Measurements from ENCODE around the gene MAN2A2. TPM values are rescaled to one million over a fixed set of nuclear protein-coding genes. Genes with fewer than 3 reads are reported as not detected.

MAN2A2 gene
- total and polyA plus RNA-seq, 2 donors (not counting 3 experiments of a cell fraction or from before 2014, with no cell fraction given) = 60.9 to 77.7 TPM

GRCh38 chr15:90956274-90957030 lies 53.4 kb downstream of the MAN2A2 start:
- no peaks in the 10 kb centered on the region for H3K9me1 ChIP-seq (replicated peaks; ENCODE audit: control insufficient read depth, extremely low read depth, insufficient read depth, low read length)
- H3K4me2 ChIP-seq (ENCODE audit: insufficient read depth, low read length) = peak overlapping the region; percentile 82
- TF ChIP-seq MYC (IDR thresholded peaks at IDR 0.05; ENCODE audit: low read depth, low read length) (no peak), GATA2 (IDR thresholded peaks at IDR 0.05; ENCODE audit: insufficient read depth, insufficient read length, low read depth, low read length) (no peak), FOS (IDR thresholded peaks at IDR 0.05; ENCODE audit: borderline replicate concordance, insufficient read depth, low read length) (no peak), EZH2 (IDR thresholded peaks at IDR 0.05; ENCODE audit: borderline replicate concordance, low read depth, low read length, severe bottlenecking) (no peak), POLR2A (IDR thresholded peaks at IDR 0.05; ENCODE audit: low read depth, low read length) (peak; percentile 13), POLR2AphosphoS5 (IDR thresholded peaks at IDR 0.05; ENCODE audit: insufficient read depth, low read depth, low read length) (peak; percentile 44)
- TF ChIP-seq, protein P1, sequence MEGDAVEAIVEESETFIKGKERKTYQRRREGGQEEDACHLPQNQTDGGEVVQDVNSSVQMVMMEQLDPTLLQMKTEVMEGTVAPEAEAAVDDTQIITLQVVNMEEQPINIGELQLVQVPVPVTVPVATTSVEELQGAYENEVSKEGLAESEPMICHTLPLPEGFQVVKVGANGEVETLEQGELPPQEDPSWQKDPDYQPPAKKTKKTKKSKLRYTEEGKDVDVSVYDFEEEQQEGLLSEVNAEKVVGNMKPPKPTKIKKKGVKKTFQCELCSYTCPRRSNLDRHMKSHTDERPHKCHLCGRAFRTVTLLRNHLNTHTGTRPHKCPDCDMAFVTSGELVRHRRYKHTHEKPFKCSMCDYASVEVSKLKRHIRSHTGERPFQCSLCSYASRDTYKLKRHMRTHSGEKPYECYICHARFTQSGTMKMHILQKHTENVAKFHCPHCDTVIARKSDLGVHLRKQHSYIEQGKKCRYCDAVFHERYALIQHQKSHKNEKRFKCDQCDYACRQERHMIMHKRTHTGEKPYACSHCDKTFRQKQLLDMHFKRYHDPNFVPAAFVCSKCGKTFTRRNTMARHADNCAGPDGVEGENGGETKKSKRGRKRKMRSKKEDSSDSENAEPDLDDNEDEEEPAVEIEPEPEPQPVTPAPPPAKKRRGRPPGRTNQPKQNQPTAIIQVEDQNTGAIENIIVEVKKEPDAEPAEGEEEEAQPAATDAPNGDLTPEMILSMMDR (IDR thresholded peaks at IDR 0.05; ENCODE audit: extremely low read depth in 1 of 2, insufficient read depth in 1 of 2, low read depth in 1 of 2, low read length in 2 of 2) = peak; percentile 93 to 99
- H3K27me3 ChIP-seq (ENCODE audit: control insufficient read depth in 2 of 2, insufficient read depth in 2 of 2, low read length in 2 of 2) = no peaks in the 10 kb centered on the region
- dilution Hi-C loops (cut with MboI; ENCODE audit: extremely low pct_ligation_motif_present, low sequenced_read_pairs) = no loop called here
- H3K4me3 ChIP-seq (replicated peaks in 1 of 3; ENCODE audit: insufficient read depth in 1 of 3, low read depth in 1 of 3, low read length in 3 of 3) = peak overlapping the region; percentile 16 to 49 (median 36)
- H2AFZ ChIP-seq (ENCODE audit: low read depth, low read length) = peak overlapping the region; percentile 56
- DNase-seq (ENCODE audit: low read depth, low spot score) (peak; percentile 79), FAIRE-seq (peak; percentile 72)
- H3K36me3 ChIP-seq (ENCODE audit: control insufficient read depth in 2 of 2, extremely low read depth in 1 of 2, insufficient read depth in 2 of 2, low read length in 2 of 2) = peaks cover 7 to 22% of the 10 kb centered on the region in 2 experiments
- ChIA-PET CTCF (interaction anchor here (0.6 to 6.9 kb wide), 43 partner anchors 9 to 317 kb away, joined by 3 to 155 read pairs (median 6); partner anchors contain the start of genes HDDC3, PRC1, UNC45A and VPS33B), POLR2A (no interaction called here)
- no peak overlapping the region for H3K27ac ChIP-seq (ENCODE audit: insufficient read depth, low read depth, low read length)
- H3K79me2 ChIP-seq (ENCODE audit: control insufficient read depth, insufficient read depth, low read length) = peaks cover 3% of the 10 kb centered on the region
- intact Hi-C loops (cut with micrococcal nuclease) = loop anchor here (1.0 to 2.0 kb wide), 5 partner anchors 24 to 93 kb away; partner anchors contain the start of genes HDDC3, PRC1 and VPS33B
- H3K9me3 ChIP-seq (replicated peaks; ENCODE audit: control insufficient read depth, insufficient read depth, low read length) = no peaks in the 10 kb centered on the region
- no TSS peak for BruUV-seq (replicated peaks)
- no peaks in the 10 kb centered on the region for H4K20me1 ChIP-seq (replicated peaks; ENCODE audit: control insufficient read depth, extremely low read depth, insufficient read depth, low read length)
- H3K4me1 ChIP-seq (ENCODE audit: control insufficient read depth, extremely low read depth, insufficient read depth, low read length) = peaks cover 13% of the 10 kb centered on the region
- H3K9ac ChIP-seq (replicated peaks; ENCODE audit: extremely low read depth, insufficient read depth, low read length) = peak overlapping the region; percentile 46
